ENCODE measurements around the gene CA11.

DNA sequence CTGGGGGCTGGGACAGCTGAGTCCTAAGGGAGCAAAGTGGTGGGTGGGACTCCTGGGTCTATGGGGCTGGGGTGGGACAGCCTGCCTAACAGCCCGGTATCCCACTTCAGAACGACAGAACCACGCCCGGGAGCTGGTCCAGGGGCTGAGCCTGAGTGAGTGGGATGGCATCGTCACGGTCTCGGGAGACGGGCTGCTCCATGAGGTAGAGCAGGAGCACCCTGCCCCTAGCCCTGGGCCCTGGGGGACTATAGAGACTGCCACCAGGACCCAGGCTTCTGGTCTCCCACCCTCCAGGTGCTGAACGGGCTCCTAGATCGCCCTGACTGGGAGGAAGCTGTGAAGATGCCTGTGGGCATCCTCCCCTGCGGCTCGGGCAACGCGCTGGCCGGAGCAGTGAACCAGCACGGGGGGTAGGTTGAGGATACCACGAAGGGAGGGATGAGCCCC lies 18.1 kb downstream of the CA11 start:
- TF ChIP-seq, protein P1, sequence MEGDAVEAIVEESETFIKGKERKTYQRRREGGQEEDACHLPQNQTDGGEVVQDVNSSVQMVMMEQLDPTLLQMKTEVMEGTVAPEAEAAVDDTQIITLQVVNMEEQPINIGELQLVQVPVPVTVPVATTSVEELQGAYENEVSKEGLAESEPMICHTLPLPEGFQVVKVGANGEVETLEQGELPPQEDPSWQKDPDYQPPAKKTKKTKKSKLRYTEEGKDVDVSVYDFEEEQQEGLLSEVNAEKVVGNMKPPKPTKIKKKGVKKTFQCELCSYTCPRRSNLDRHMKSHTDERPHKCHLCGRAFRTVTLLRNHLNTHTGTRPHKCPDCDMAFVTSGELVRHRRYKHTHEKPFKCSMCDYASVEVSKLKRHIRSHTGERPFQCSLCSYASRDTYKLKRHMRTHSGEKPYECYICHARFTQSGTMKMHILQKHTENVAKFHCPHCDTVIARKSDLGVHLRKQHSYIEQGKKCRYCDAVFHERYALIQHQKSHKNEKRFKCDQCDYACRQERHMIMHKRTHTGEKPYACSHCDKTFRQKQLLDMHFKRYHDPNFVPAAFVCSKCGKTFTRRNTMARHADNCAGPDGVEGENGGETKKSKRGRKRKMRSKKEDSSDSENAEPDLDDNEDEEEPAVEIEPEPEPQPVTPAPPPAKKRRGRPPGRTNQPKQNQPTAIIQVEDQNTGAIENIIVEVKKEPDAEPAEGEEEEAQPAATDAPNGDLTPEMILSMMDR (IDR thresholded peaks at IDR 0.05): no peak
- TF ChIP-seq POLR2A (IDR thresholded peaks at IDR 0.05; ENCODE audit: low read depth): no peak

Data from esophagus muscularis mucosa (tissue), 3 donors.